Epithelial cell of esophagus (primary cell): ENCODE measurements around the gene KCTD15.

Experiments
- DNase-seq: peaks from one replicate; pipeline ENCODE4 v3.0.0; 2010; ENCODE audit warnings: low read depth
- H3K4me3 ChIP-seq: 2 replicates; pipeline ENCODE4 v1.5.1; 2011; ENCODE audit warnings: mild to moderate bottlenecking, low read length, control low read depth
- TF ChIP-seq, protein P1 (sequence below): IDR thresholded peaks from 2 replicates; pipeline ENCODE4 v1.5.1; 2011; ENCODE audit warnings: low read depth, mild to moderate bottlenecking, low read length, control low read depth, inconsistent platforms; ENCODE audit not compliant: insufficient read depth; ENCODE audit errors: missing control alignments

The KCTD15 gene

GRCh38 chr19:33751436-33751770 is 45.3 kb upstream of the KCTD15 start:
- H3K4me3 ChIP-seq: no peak overlapping the region
- TF ChIP-seq, protein P1, sequence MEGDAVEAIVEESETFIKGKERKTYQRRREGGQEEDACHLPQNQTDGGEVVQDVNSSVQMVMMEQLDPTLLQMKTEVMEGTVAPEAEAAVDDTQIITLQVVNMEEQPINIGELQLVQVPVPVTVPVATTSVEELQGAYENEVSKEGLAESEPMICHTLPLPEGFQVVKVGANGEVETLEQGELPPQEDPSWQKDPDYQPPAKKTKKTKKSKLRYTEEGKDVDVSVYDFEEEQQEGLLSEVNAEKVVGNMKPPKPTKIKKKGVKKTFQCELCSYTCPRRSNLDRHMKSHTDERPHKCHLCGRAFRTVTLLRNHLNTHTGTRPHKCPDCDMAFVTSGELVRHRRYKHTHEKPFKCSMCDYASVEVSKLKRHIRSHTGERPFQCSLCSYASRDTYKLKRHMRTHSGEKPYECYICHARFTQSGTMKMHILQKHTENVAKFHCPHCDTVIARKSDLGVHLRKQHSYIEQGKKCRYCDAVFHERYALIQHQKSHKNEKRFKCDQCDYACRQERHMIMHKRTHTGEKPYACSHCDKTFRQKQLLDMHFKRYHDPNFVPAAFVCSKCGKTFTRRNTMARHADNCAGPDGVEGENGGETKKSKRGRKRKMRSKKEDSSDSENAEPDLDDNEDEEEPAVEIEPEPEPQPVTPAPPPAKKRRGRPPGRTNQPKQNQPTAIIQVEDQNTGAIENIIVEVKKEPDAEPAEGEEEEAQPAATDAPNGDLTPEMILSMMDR: no peak
- no peak for DNase-seq

DNA sequence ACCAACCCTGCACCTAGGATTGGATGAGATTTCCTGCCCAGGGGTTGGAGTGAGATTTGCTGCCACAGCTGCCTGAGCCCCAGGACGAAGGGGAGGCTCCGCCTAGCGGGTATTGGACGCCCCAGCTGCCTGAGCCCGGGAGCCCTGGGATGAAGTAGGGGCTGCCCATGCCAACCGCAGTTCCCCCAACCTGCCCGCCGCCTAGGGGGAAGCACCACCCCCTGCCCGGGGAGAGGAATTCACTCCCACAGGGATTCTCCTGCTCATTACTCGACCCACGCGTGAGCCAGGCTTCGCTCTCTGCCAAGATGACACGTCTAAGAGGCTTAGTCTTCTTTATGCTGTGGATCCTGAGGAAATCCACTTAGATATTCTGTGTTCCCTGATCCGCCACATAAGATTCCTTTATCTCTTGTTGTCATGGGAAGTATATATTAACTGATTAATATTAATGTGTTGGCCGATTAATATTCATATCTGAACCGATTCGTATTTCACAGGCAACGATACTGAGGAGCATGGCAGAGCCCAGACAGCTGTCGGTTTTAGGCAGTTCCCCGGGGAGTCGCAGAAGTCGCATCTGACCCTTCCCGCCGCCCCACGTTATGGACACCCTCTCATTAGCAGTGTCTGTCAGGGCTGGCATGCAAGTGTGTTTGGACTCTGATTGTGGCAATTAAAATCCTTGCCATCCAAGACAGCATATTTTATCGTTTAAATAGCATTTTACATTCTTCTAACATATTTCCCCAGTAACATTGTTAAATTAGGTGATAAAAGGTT is 44.5 kb upstream of the KCTD15 start:
- DNase-seq: no peak
- TF ChIP-seq, protein P1: no peak
- H3K4me3 ChIP-seq: no peak overlapping the region

DNA sequence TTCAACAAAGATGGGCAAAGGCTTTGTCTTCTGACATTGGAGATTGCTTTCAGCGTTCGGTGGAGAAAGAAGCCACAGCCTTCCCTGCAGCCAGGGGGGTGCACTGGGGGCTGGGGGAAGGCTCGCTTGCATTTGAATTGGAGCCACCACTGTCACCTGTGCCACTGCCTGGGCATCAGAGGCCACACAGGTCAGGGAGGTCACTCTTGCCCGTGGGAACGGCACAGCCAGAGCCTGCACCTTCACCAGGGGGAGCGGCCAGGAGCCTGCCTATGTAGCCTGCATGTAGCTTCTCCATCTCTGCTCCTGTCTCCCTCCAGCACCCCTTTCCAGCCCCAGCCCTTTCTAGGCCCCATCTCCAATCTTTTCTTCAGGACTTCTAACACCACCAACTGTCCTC is 43.7 kb upstream of the KCTD15 start:
- DNase-seq: no peak
- H3K4me3 ChIP-seq: no peak overlapping the region
- TF ChIP-seq, protein P1: no peak

GRCh38 chr19:33754361-33754760 is 42.3 kb upstream of the KCTD15 start:
- no peak overlapping the region for H3K4me3 ChIP-seq
- TF ChIP-seq, protein P1: no peak
- no peak for DNase-seq

DNA sequence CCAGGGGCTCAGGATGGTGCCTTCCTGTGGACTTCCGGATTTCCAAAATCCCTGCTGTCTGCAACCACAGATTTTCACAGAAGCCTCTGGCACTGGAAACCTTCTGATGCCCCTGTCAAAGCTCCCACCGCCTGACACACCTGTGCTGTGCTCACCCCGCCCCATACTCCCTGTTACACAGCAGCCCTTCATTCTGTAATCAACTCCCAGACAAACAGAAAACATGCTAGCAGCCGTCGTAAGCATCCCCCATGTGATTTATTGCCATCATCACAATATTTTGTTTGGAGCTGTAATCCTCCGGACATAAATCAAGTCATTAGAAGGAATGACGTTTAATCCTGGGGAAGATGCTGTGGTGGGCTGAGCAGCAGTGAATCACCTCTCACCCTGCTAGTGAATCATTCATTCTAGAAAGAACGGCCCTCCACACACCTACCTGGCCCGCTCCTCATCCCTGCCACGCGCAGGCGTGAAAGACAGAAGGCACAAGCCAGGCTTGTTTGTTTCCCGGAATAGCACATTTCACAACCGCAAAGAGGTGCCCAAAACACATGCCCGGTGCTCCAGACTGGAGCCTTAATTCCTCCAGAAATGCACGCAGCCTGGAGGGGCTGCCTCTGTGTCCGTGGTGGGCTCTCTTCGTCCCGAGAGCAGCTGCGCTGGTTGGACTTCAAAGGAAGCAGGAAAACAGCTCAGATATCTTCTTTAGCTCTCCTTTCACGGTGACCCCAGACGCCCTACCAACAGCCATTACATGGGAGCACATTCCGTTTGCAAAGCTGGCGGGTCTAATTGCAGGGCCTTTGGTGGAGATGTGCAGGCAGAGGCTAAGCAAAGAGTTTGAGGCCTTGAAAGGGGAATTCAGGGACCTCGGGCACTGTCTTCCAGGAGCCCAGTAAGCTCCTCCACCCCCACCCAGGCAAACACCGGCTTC is 41.3 kb upstream of the KCTD15 start:
- no peak overlapping the region for H3K4me3 ChIP-seq
- TF ChIP-seq, protein P1: no peak
- no peak for DNase-seq

GRCh38 chr19:33756177-33756576 is 40.5 kb upstream of the KCTD15 start:
- no peak for DNase-seq
- no peak overlapping the region for H3K4me3 ChIP-seq
- TF ChIP-seq, protein P1: no peak

DNA sequence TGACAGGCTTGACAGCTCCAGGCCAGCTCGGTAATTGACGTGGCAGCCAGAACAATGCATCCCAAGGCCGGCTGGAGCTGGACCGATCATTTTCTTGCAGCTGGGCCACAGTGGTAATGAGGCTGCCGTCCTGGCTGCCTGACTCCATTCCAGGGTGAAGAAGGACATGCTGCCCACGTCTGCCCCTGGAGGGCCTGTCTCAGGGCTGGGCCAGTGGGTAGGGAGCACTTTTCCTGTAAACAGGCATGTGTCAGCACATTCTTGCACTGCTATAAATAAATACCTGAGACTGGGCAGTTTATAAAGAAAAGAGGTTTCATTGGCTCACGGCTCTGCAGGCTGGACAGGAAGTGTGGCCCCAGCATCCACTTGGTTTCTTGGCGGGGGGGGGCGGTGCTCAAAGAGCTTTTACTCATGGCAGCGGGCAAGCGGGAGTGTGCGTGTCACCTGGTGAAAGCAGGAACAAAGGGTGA is 38.1 kb upstream of the KCTD15 start:
- peak; percentile 26 for DNase-seq
- TF ChIP-seq, protein P1: no peak
- no peak overlapping the region for H3K4me3 ChIP-seq
